Neuronal stem cell (in vitro differentiated cells): ENCODE data around the gene HNRNPLL.

Source experiments
- DNase-seq: peaks from one replicate; pipeline ENCODE4 v3.0.0-alpha.2; 2013; ENCODE audit warnings: low spot score
- H2AFZ ChIP-seq: one replicate; pipeline ENCODE4 v1.6.1; 2013; ENCODE audit warnings: mild to moderate bottlenecking, low read length, inconsistent platforms
- H2AK5ac ChIP-seq: 2 replicates; pipeline ENCODE4 v1.6.1; 2013; ENCODE audit warnings: low read depth, mild to moderate bottlenecking, inconsistent platforms, low read length, moderate library complexity, mixed read lengths
- H2BK120ac ChIP-seq: 2 replicates; pipeline ENCODE4 v1.6.1; 2013; ENCODE audit warnings: low read depth, mild to moderate bottlenecking, inconsistent platforms, low read length, moderate library complexity, mixed read lengths
- H2BK12ac ChIP-seq: one replicate; pipeline ENCODE4 v1.6.1; 2013; ENCODE audit warnings: low read length, inconsistent platforms
- H2BK15ac ChIP-seq: 2 replicates; pipeline ENCODE4 v1.6.1; 2013; ENCODE audit warnings: mild to moderate bottlenecking, low read length, inconsistent platforms, mixed read lengths
- H2BK5ac ChIP-seq: one replicate; pipeline ENCODE4 v1.6.1; 2013; ENCODE audit warnings: inconsistent platforms, mild to moderate bottlenecking, low read length, moderate library complexity
- H3K14ac ChIP-seq: one replicate; pipeline ENCODE4 v1.6.1; 2013; ENCODE audit warnings: low read length, inconsistent platforms
- H3K18ac ChIP-seq: 2 replicates; pipeline ENCODE4 v1.6.1; 2013; ENCODE audit warnings: low read length, inconsistent platforms
- H3K23ac ChIP-seq: 2 replicates; pipeline ENCODE4 v1.6.1; 2013; ENCODE audit warnings: low read depth, mild to moderate bottlenecking, mixed read lengths, low read length, inconsistent platforms; ENCODE audit not compliant: poor library complexity
- H3K27ac ChIP-seq: replicated peaks from 3 replicates; pipeline ENCODE4 v1.5.1; 2013; ENCODE audit warnings: low read length, inconsistent platforms
- H3K27me3 ChIP-seq, 3 experiments: 2 replicates each; pipeline ENCODE4 v1.6.1; 2013; ENCODE audit warnings: low read length in 3 of 3, mild to moderate bottlenecking in 2 of 3, inconsistent platforms in 1 of 3, low read depth in 1 of 3, mixed read lengths in 1 of 3, moderate library complexity in 1 of 3; ENCODE audit not compliant: control insufficient read depth in 3 of 3, insufficient read depth in 3 of 3
- H3K36me3 ChIP-seq, 2 donors: replicated peaks in 1 of 2; 2 replicates each; pipeline ENCODE4 v1.6.1; 2013; ENCODE audit warnings: low read length in 2 of 2; ENCODE audit not compliant: control insufficient read depth in 2 of 2, insufficient read depth in 2 of 2
- H3K4ac ChIP-seq: 2 replicates; pipeline ENCODE4 v1.6.1; 2013; ENCODE audit warnings: inconsistent platforms, mild to moderate bottlenecking, low read length, moderate library complexity
- H3K4me1 ChIP-seq, 2 donors: 1 replicate in 1 of 2; 2 replicates in 1 of 2; pipeline ENCODE4 v1.6.1; 2013; ENCODE audit warnings: low read length in 2 of 2, low read depth in 1 of 2; ENCODE audit not compliant: control insufficient read depth in 2 of 2, insufficient read depth in 1 of 2
- H3K4me2 ChIP-seq: one replicate; pipeline ENCODE4 v1.6.1; 2013; ENCODE audit warnings: mild to moderate bottlenecking, low read length, inconsistent platforms; ENCODE audit not compliant: insufficient read depth, poor library complexity, severe bottlenecking
- H3K4me3 ChIP-seq, 2 donors: 2 replicates each; pipeline ENCODE4 v1.5.1; 2013; ENCODE audit warnings: low read length in 2 of 2, mild to moderate bottlenecking in 2 of 2, inconsistent platforms in 1 of 2, moderate library complexity in 1 of 2
- H3K79me1 ChIP-seq: one replicate; pipeline ENCODE4 v1.6.1; 2013; ENCODE audit warnings: low read depth, mild to moderate bottlenecking, inconsistent platforms, low read length, moderate library complexity
- H3K9ac ChIP-seq: one replicate; pipeline ENCODE4 v1.6.1; 2013; ENCODE audit warnings: mild to moderate bottlenecking, low read depth, low read length, inconsistent platforms; ENCODE audit not compliant: poor library complexity
- H3K9me3 ChIP-seq, 2 donors: replicated peaks in 1 of 2; 2 replicates each; pipeline versions ENCODE3 to v1.6.1; 2013; ENCODE audit warnings: low read length in 2 of 2, mild to moderate bottlenecking in 2 of 2, inconsistent platforms in 1 of 2, low read depth in 1 of 2, mixed read lengths in 1 of 2, moderate library complexity in 1 of 2; ENCODE audit not compliant: control insufficient read depth in 2 of 2, insufficient read depth in 1 of 2
- H4K8ac ChIP-seq: one replicate; pipeline ENCODE4 v1.6.1; 2013; ENCODE audit warnings: low read depth, mild to moderate bottlenecking, inconsistent platforms, low read length, moderate library complexity
- H4K91ac ChIP-seq: one replicate; pipeline ENCODE4 v1.6.1; 2013; ENCODE audit warnings: low read length, low read depth, mild to moderate bottlenecking, inconsistent platforms; ENCODE audit not compliant: poor library complexity
- WGBS, 2 donors: extraction: QIAGEN DNeasy Blood & Tissue Kit; methylation state at CpG; one replicate each; pipeline ENCODE4 v1.1.7; 2013; ENCODE audit warnings: missing lambda C conversion rate in 2 of 2, mixed read lengths in 1 of 2; ENCODE audit not compliant: insufficient read length in 2 of 2, insufficient replicate concordance in 1 of 2; ENCODE audit errors: extremely low coverage in 2 of 2; 5-methylcytosine and 5-hydroxymethylcytosine counted together

Gene HNRNPLL

DNA sequence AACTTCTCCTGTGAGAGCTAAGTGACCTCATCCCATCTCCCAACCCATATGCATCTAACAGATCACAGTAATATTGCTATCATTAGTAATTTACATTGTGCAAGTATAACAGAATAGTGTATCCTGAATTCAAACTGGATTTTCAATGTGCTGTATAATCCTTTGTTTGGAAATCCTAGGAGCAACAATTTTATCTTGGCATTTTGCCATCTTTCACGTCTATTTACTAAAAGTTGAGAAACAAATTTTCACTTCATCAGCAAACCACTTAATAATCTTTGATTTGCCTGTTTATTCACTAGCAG, 3.8 kb downstream of the HNRNPLL start:
- Histone ChIP-seq H3K27ac (no peak overlapping the region), H3K4me1 (peaks cover 0 to 7% of the 10 kb centered on the region in 2 donors), H3K27me3 (no peaks in the 10 kb centered on the region), H2BK120ac (no peak overlapping the region), H3K18ac (no peak overlapping the region), H2AK5ac (no peak overlapping the region), H4K8ac (no peak overlapping the region), H2BK15ac (no peak overlapping the region), H3K79me1 (peaks cover 5% of the 10 kb centered on the region), H2BK12ac (no peak overlapping the region), H3K4me3 (no peak overlapping the region), H3K4me2 (no peak overlapping the region), H3K4ac (no peak overlapping the region), H4K91ac (no peak overlapping the region), H2AFZ (no peak overlapping the region), H3K23ac (no peak overlapping the region), H3K9me3 (no peaks in the 10 kb centered on the region), H3K36me3 (peaks cover 0 to 6% of the 10 kb centered on the region in 2 donors), H2BK5ac (no peak overlapping the region), H3K14ac (no peak overlapping the region), H3K9ac (no peak overlapping the region)
- no CpG with 5 or more reads among the region's 1 CpG for WGBS, 2 donors
- no peak for DNase-seq

DNA sequence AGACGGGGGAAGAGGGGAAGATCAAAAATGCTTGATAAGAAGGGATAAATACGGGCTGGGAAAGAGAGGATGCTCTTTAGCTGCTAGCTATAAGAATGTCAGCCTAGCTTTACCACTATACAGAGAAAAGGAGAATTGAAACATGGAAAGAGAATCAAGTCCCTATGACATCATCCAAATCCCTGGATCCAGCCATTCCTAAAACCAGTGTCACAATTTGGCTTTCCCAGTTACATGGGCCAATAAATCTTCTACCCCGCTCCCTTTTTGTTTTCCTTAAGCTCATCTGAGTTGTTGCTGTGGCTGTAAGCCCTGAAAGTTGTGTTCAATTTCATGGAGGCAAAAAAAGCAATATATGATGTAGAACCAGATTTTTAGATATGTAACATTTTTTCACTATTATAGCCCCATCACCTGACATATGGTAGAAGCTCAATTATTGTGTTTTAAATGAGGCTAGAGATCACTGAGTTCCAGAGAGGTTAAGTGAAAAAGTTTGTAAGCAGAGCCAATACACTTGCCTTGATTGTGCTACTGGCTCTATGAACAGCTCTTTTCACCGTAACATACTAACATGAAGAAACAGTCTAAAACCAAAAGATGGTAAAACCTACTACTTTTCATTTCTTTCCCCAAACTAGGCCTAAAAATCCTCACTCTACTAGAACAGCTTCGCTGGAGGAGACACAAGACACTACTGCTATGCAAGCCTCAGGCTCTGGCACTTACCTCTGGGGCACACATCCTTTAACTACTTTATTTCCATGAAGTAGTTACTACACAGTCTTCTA, 4.3 kb downstream of the HNRNPLL start:
- Histone ChIP-seq H3K36me3 (peaks cover 0 to 6% of the 10 kb centered on the region in 2 donors), H2BK120ac (no peak overlapping the region), H2BK5ac (no peak overlapping the region), H2BK15ac (no peak overlapping the region), H3K9me3 (no peaks in the 10 kb centered on the region), H4K8ac (no peak overlapping the region), H3K27me3 (no peaks in the 10 kb centered on the region), H2AK5ac (no peak overlapping the region), H3K4me3 (no peak overlapping the region), H3K14ac (no peak overlapping the region), H3K23ac (no peak overlapping the region), H3K9ac (no peak overlapping the region), H3K4ac (no peak overlapping the region), H2BK12ac (no peak overlapping the region), H3K79me1 (peaks cover 5% of the 10 kb centered on the region), H3K18ac (no peak overlapping the region), H3K4me2 (no peak overlapping the region), H2AFZ (no peak overlapping the region), H4K91ac (no peak overlapping the region), H3K4me1 (peaks cover 0 to 3% of the 10 kb centered on the region in 2 donors), H3K27ac (no peak overlapping the region)
- DNase-seq, result no peak
- WGBS, 2 donors, result no CpG with 5 or more reads among the region's 5 CpGs

DNA sequence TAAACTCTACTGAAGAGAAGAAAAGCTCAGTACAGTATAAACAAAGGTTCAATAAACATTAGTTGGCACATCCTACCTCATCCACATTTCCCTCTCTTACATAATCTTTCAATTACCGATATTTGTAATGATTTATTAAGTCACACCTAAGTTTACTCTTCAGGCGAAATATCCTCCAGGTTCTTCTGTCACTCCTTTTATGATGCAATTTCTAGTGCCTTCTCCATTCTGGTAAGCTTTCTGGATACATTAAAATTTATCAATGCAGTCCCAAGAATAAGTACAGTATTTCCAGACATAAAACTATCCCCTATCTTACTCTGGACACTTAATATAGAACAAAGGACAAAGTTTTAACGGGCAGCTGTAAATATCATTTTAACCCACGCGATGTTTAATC, 5.6 kb downstream of the HNRNPLL start:
- WGBS, 2 donors, result 94% methylated on average over 1 of the region's 5 CpGs; no CpG with 5 or more reads in 1 of the 2 donors

DNA sequence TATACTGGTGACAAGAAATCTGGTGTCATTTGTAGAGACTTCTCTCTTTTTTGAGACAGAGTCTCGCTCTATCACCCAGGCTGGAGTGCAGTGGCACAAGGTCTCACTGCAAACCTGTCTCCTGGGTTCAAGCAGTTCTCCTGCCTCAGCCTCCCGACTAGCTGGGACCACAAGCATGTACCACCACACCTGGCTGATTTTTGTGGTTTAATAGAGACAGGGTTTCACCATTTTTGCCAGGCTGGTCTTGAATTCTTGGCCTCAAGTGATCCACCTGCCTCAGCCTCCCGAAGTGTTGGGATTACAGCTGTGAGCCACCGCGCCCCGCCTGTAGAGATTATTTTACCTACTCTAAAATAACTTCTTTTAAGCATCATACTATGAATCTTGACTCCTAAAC, 6.5 kb downstream of the HNRNPLL start:
- no peak for DNase-seq
- WGBS, 2 donors, result no CpG with 5 or more reads among the region's 6 CpGs

More for the DNA sequence above, 5.6 kb downstream of the HNRNPLL start:
- no peaks in the 10 kb centered on the region for H3K9me3 ChIP-seq
- H3K9ac ChIP-seq, result no peak overlapping the region
- H3K4me3 ChIP-seq, result no peak overlapping the region
- no peak overlapping the region for H3K27ac ChIP-seq
- no peak overlapping the region for H4K91ac ChIP-seq
- H3K18ac ChIP-seq, result no peak overlapping the region
- no peak overlapping the region for H2AK5ac ChIP-seq
- H4K8ac ChIP-seq, result no peak overlapping the region
- H3K36me3 ChIP-seq, result peaks cover 0 to 6% of the 10 kb centered on the region in 2 donors
- H3K27me3 ChIP-seq, result no peaks in the 10 kb centered on the region
- no peak overlapping the region for H3K14ac ChIP-seq
- no peak overlapping the region for H2BK120ac ChIP-seq
- H2AFZ ChIP-seq, result no peak overlapping the region
- DNase-seq, result no peak
- no peak overlapping the region for H2BK15ac ChIP-seq
- H2BK12ac ChIP-seq, result no peak overlapping the region
- H3K4me2 ChIP-seq, result no peak overlapping the region
- peaks cover 3% of the 10 kb centered on the region for H3K79me1 ChIP-seq
- H3K23ac ChIP-seq, result no peak overlapping the region
- no peak overlapping the region for H2BK5ac ChIP-seq
- peaks cover 0 to 3% of the 10 kb centered on the region in 2 donors for H3K4me1 ChIP-seq
- no peak overlapping the region for H3K4ac ChIP-seq

More for the DNA sequence above, 6.5 kb downstream of the HNRNPLL start:
- Histone ChIP-seq H3K18ac (no peak overlapping the region), H3K79me1 (peaks cover 1% of the 10 kb centered on the region), H3K4me2 (no peak overlapping the region), H3K4me3 (no peak overlapping the region), H2BK120ac (no peak overlapping the region), H3K9ac (no peak overlapping the region), H3K27ac (no peak overlapping the region), H2BK12ac (no peak overlapping the region), H3K27me3 (no peaks in the 10 kb centered on the region), H3K14ac (no peak overlapping the region), H3K4ac (no peak overlapping the region), H3K4me1 (peaks cover 0 to 3% of the 10 kb centered on the region in 2 donors), H3K36me3 (peaks cover 0 to 11% of the 10 kb centered on the region in 2 donors), H2AFZ (no peak overlapping the region), H2AK5ac (no peak overlapping the region), H2BK15ac (no peak overlapping the region), H4K8ac (no peak overlapping the region), H3K9me3 (no peaks in the 10 kb centered on the region), H3K23ac (no peak overlapping the region), H4K91ac (no peak overlapping the region), H2BK5ac (no peak overlapping the region)
